Fibroblast of mammary gland (primary cell): ENCODE measurements around the gene PKIG.
A peak's percentile ranks its signal among the peaks of the same experiment; 100 is the strongest.

Experiments used
- DNase-seq: peaks from one replicate; pipeline ENCODE4 v3.0.0-alpha.2; 2010; ENCODE audit warnings: low read depth
- H3K4me3 ChIP-seq: 2 replicates; pipeline ENCODE4 v1.5.1; 2011; ENCODE audit warnings: low read depth, mild to moderate bottlenecking, low read length, moderate library complexity; ENCODE audit not compliant: control insufficient read depth
- CTCF ChIP-seq: conservative IDR thresholded peaks from 2 replicates; pipeline ENCODE4 v1.5.1; 2011; ENCODE audit warnings: low read depth, low read length, inconsistent platforms; ENCODE audit not compliant: control insufficient read depth, insufficient read depth

Gene PKIG

GRCh38 chr20:44644667-44645131 is 62.3 kb downstream of the PKIG start:
- H3K4me3 ChIP-seq: no peak overlapping the region
- no peak for TF ChIP-seq CTCF
- DNase-seq: no peak

- no peak overlapping the region for H3K4me3 ChIP-seq
- TF ChIP-seq CTCF: no peak
- no peak for DNase-seq
Observed at GRCh38 chr20:44646023-44646640, 63.8 kb downstream of the PKIG start.

DNA sequence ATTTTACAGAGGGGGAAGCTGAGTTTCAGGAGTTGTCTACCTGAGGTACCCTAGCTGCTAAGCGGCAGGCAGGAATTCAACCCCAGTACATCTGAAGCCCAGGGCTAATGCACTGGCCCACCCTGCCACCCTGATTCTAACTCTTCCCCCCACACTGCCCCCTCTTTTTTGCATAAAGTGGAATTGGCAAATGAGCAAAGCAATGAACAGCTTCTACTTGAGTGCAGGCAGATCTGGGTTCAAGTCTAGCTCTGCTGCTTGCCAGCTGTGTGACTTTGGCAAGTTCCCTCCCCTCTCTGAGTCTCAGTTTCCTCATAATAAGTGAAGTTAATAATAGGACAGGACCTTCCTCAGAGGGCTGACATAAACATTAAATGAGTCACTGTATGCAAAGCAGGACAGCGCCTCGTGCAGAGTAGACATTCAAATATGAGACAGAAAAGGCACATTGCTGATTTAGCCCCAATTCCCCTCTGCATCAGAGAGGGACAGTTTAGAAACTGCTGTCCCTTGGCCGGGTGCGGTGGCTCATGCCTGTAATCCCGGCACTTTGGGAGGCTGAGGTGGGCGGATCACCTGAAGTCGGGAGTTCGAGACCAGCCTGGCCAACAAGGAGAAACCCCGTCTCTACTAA is 64.4 kb downstream of the PKIG start:
- DNase-seq: peak; percentile 46
- H3K4me3 ChIP-seq: no peak overlapping the region
- TF ChIP-seq CTCF: no peak

GRCh38 chr20:44648068-44648467 is 65.7 kb downstream of the PKIG start:
- H3K4me3 ChIP-seq: no peak overlapping the region
- no peak for TF ChIP-seq CTCF
- DNase-seq: no peak

DNA sequence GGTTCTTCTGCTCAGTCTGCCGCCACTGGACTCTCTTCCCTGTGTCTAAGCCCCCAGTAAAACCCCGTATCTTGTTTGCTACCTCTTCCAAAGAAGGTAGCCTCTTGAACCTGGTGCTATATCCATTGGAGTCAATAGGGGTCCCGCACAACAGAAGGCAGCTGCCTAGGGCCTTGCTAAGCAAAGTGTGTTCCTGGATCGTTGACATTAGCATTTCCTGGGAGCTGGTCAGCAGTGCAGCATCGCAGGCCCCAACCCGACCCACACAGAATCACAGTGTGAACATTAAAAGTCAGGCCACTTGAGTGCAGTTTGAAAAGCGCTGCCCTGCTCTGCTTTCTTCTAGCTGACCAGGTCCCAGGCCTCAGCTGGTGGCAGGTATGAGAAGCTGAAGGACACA is 66.2 kb downstream of the PKIG start:
- H3K4me3 ChIP-seq: no peak overlapping the region
- no peak for TF ChIP-seq CTCF
- no peak for DNase-seq

DNA sequence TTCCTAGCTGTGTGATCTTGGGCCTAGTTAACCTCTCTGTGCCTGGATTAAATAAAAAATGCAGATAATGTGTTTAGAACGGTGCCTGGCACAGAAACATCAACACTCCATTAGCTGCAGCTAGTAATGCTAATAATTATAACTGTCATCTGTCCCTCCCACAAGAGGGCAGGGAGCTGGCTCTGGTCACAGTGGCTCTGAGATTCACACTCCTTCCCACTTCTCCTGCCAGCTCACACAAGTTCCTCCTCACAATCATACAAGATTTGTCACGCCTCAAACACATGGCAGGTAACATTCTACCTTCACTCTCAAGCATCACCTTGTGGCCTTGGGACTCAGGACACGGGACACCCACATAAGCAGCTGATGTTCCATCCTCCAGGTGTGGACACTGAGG is 66.7 kb downstream of the PKIG start:
- H3K4me3 ChIP-seq: no peak overlapping the region
- no peak for TF ChIP-seq CTCF
- DNase-seq: no peak
